HFFc6 (cell line): Measurements from ENCODE around the gene ZNF580. TPM values are rescaled to one million over a fixed set of nuclear protein-coding genes. Genes with fewer than 3 reads are reported as not detected.

Experiments
- DNase-seq: peaks from one replicate; pipeline ENCODE4 v3.0.0-alpha.2; 2018
- H3K27ac Mint-ChIP-seq: 2 replicates; pipeline ENCODE4 v1.8.0; 2020; ENCODE audit warnings: mild to moderate bottlenecking, mixed read lengths
- H3K27me3 Mint-ChIP-seq: 2 replicates; pipeline ENCODE4 v1.8.0; 2021; ENCODE audit warnings: mild to moderate bottlenecking, moderate library complexity, mixed read lengths; ENCODE audit not compliant: insufficient read depth
- H3K36me3 Mint-ChIP-seq: 2 replicates; pipeline ENCODE4 v1.8.0; 2021; ENCODE audit warnings: low read depth, mixed read lengths
- H3K4me1 Mint-ChIP-seq: 2 replicates; pipeline ENCODE4 v1.8.0; 2020; ENCODE audit warnings: low read depth, mixed read lengths
- H3K4me3 Mint-ChIP-seq: 2 replicates; pipeline ENCODE4 v1.8.0; 2020; ENCODE audit warnings: mild to moderate bottlenecking, moderate library complexity, mixed read lengths
- H3K9me3 Mint-ChIP-seq: 2 replicates; pipeline ENCODE4 v1.8.0; 2020; ENCODE audit warnings: mild to moderate bottlenecking, mixed read lengths
- CTCF ChIP-seq: fragments of 200-600 bp; sonication (generic); IDR thresholded peaks from 2 replicates; pipeline ENCODE4 v1.5.0; 2021; ENCODE audit warnings: antibody characterized with exemption, mild to moderate bottlenecking
- total RNA-seq, 6 experiments: library from RNA; stranded (reverse); fragmentation: NEBNext Ultra II Directional; extraction: Animal tissue kit (Norgen Biotek cat#: 25700); gene quantifications; 2 replicates in 1 of 6; 3 replicates in 5 of 6; pipeline ENCODE4 v1.2.3, GENCODE V29; 2021

ZNF580 gene
- total RNA-seq, 6 experiments from 2014 or later, result 51.0 to 60.5 (median 57.7) TPM

GRCh38 chr19:55609326-55609725 lies 31.5 kb upstream of the ZNF580 start:
- peaks cover 7% of the 10 kb centered on the region for H3K9me3 Mint-ChIP-seq
- DNase-seq, result no peak
- no peak overlapping the region for H3K27ac Mint-ChIP-seq
- peaks cover 32% of the 10 kb centered on the region for H3K4me1 Mint-ChIP-seq
- peaks cover 1% of the 10 kb centered on the region for H3K27me3 Mint-ChIP-seq
- no peak overlapping the region for H3K4me3 Mint-ChIP-seq
- TF ChIP-seq CTCF, result no peak
- H3K36me3 Mint-ChIP-seq, result peaks cover 46% of the 10 kb centered on the region

GRCh38 chr19:55611300-55611982 lies 29.4 kb upstream of the ZNF580 start:
- H3K27ac Mint-ChIP-seq, result no peak overlapping the region
- peaks cover 7% of the 10 kb centered on the region for H3K9me3 Mint-ChIP-seq
- peaks cover 1% of the 10 kb centered on the region; the same call in 1 of the 2 replicates for H3K27me3 Mint-ChIP-seq
- H3K4me1 Mint-ChIP-seq, result peaks cover 23% of the 10 kb centered on the region
- no peak overlapping the region for H3K4me3 Mint-ChIP-seq
- no peak for TF ChIP-seq CTCF
- peaks cover 45% of the 10 kb centered on the region for H3K36me3 Mint-ChIP-seq
- DNase-seq, result no peak

GRCh38 chr19:55611983-55612645 lies 28.7 kb upstream of the ZNF580 start:
- no peak for TF ChIP-seq CTCF
- H3K4me3 Mint-ChIP-seq, result no peak overlapping the region
- H3K27ac Mint-ChIP-seq, result no peak overlapping the region
- peaks cover 39% of the 10 kb centered on the region for H3K36me3 Mint-ChIP-seq
- H3K27me3 Mint-ChIP-seq, result peaks cover 1% of the 10 kb centered on the region; the same call in 1 of the 2 replicates
- DNase-seq, result no peak
- H3K9me3 Mint-ChIP-seq, result peaks cover 7% of the 10 kb centered on the region
- H3K4me1 Mint-ChIP-seq, result peaks cover 16% of the 10 kb centered on the region

- Mint-ChIP-seq H3K9me3 (peaks cover 7% of the 10 kb centered on the region), H3K27ac (no peak overlapping the region), H3K36me3 (peaks cover 37% of the 10 kb centered on the region), H3K27me3 (peaks cover 1% of the 10 kb centered on the region; the same call in 1 of the 2 replicates), H3K4me1 (peaks cover 4% of the 10 kb centered on the region; the same call in 1 of the 2 replicates), H3K4me3 (no peak overlapping the region)
- DNase-seq, result no peak
- TF ChIP-seq CTCF, result no peak
Observed at GRCh38 chr19:55613396-55613795, 27.4 kb upstream of the ZNF580 start.

- DNase-seq, result no peak
- TF ChIP-seq CTCF, result no peak
- Mint-ChIP-seq H3K4me1 (no peaks in the 10 kb centered on the region; the same call in 1 of the 2 replicates), H3K4me3 (no peak overlapping the region), H3K27ac (no peak overlapping the region), H3K36me3 (peaks cover 32% of the 10 kb centered on the region), H3K27me3 (peaks cover 1% of the 10 kb centered on the region; the same call in 1 of the 2 replicates), H3K9me3 (peaks cover 7% of the 10 kb centered on the region)
Observed at GRCh38 chr19:55613930-55614710, 26.7 kb upstream of the ZNF580 start.
